ENCODE results near the gene SH3RF3.

SH3RF3 gene

DNA sequence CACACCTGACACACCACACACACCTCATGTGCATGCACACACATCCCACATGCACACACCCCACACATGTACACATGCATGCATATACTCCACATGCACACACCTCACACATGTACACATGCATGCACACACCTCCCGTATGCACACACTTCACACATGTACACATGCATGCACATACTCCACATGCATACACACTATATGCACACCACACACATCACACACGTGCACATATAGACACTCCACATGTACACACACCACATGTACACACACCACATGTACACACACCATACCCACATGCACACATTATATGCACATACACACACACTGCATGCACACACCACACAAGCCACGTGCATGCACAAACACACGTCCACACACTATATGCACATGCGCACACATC is 384.2 kb downstream of the SH3RF3 start:
- DNase-seq (ENCODE audit: low spot score): no peak
- Histone ChIP-seq H2AK5ac (ENCODE audit: low read depth, low read length) (no peak overlapping the region), H3K4me2 (ENCODE audit: insufficient read depth, low read length, poor library complexity, severe bottlenecking) (no peak overlapping the region), H2BK120ac (ENCODE audit: low read depth, low read length) (no peak overlapping the region), H3K4me1 (ENCODE audit: control insufficient read depth in 2 of 2, insufficient read depth in 1 of 2, low read depth in 1 of 2, low read length in 2 of 2) (no peaks in the 10 kb centered on the region), H3K36me3 (replicated peaks in 1 of 2; ENCODE audit: control insufficient read depth in 2 of 2, insufficient read depth in 2 of 2, low read length in 2 of 2) (no peaks in the 10 kb centered on the region), H2BK12ac (ENCODE audit: low read length) (no peak overlapping the region), H3K9me3 (replicated peaks in 1 of 2; ENCODE audit: control insufficient read depth in 2 of 2, insufficient read depth in 1 of 2, low read depth in 1 of 2, low read length in 2 of 2) (peaks cover 2 to 5% of the 10 kb centered on the region in 2 donors), H4K8ac (ENCODE audit: low read depth, low read length) (no peak overlapping the region), H3K23ac (ENCODE audit: low read depth, low read length, poor library complexity) (peak overlapping the region; percentile 1), H4K91ac (ENCODE audit: low read depth, low read length, poor library complexity) (no peak overlapping the region), H3K27ac (replicated peaks; ENCODE audit: low read length) (no peak overlapping the region), H3K14ac (ENCODE audit: low read length) (no peak overlapping the region), H2BK15ac (ENCODE audit: low read length) (no peak overlapping the region), H3K4me3 (ENCODE audit: low read length in 2 of 2) (peak overlapping the region in 1 of 2 donors; percentile 64), H3K18ac (ENCODE audit: low read length) (peak overlapping the region; percentile 3), H2BK5ac (ENCODE audit: low read length) (no peak overlapping the region), H3K79me1 (ENCODE audit: low read depth, low read length) (peaks cover 4% of the 10 kb centered on the region), H3K27me3 (ENCODE audit: control insufficient read depth in 3 of 3, insufficient read depth in 3 of 3, low read depth in 1 of 3, low read length in 3 of 3) (peaks cover 0 to 29% (median 0%) of the 10 kb centered on the region in 3 experiments), H2AFZ (ENCODE audit: low read length) (no peak overlapping the region), H3K4ac (ENCODE audit: low read length) (no peak overlapping the region), H3K9ac (ENCODE audit: low read depth, low read length, poor library complexity) (peak overlapping the region; percentile 13)
- no CpG with 5 or more reads among the region's 5 CpGs for WGBS, 2 donors (ENCODE audit: extremely low coverage in 2 of 2, insufficient read length in 2 of 2, insufficient replicate concordance in 1 of 2)

DNA sequence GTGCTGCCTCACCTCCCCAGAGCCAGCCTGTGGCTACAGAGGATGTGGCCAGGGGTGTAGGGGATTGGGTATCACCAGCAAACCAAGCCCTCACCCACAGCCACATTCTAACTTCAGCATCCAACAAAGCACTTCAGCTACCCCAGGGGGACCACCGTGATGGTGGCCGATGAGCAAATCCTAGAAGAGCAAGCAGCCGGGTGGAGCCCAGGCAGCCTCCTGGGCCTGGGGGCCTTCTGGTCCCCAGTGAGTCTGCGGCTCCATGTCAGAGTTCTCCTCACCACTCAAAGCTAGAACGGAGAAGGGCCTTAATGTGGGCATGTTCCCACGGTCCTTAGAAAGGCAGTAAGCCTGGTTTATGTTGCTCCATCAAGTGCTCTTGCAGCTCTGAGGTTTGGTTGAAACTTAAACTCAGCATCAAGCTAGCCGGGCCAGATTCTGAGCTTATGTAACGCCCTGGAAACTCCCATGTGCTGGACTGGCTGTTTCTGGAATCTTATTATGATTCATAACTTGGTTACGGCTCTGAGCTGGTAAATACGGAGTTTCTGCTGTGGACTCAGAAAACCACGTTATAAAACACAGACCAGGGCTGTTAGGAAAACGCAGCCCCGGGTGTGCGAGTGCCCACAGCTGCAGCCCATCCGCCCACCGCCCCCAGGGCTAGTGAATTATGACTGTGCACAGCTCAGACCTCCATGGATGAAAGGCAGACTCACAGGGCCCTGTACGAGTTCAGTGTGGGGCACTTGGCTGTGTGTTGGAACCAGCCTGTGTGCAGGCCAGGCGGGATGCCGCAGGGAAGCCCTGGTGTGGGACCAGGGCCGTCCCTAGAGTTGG is 385.0 kb downstream of the SH3RF3 start:
- H3K36me3 ChIP-seq (replicated peaks in 1 of 2; ENCODE audit: control insufficient read depth in 2 of 2, insufficient read depth in 2 of 2, low read length in 2 of 2): no peaks in the 10 kb centered on the region
- H3K9me3 ChIP-seq (replicated peaks in 1 of 2; ENCODE audit: control insufficient read depth in 2 of 2, insufficient read depth in 1 of 2, low read depth in 1 of 2, low read length in 2 of 2): peaks cover 2 to 5% of the 10 kb centered on the region in 2 donors
- no peak for DNase-seq (ENCODE audit: low spot score)
- WGBS, 2 donors (ENCODE audit: extremely low coverage in 2 of 2, insufficient read length in 2 of 2, insufficient replicate concordance in 1 of 2): no CpG with 5 or more reads among the region's 20 CpGs
- H2BK120ac ChIP-seq (ENCODE audit: low read depth, low read length): no peak overlapping the region
- no peak overlapping the region for H3K4me3 ChIP-seq (ENCODE audit: low read length in 2 of 2)
- H4K8ac ChIP-seq (ENCODE audit: low read depth, low read length): no peak overlapping the region
- peaks cover 4% of the 10 kb centered on the region for H3K79me1 ChIP-seq (ENCODE audit: low read depth, low read length)
- peak overlapping the region; percentile 7 for H2AK5ac ChIP-seq (ENCODE audit: low read depth, low read length)
- no peak overlapping the region for H2BK12ac ChIP-seq (ENCODE audit: low read length)
- no peak overlapping the region for H3K27ac ChIP-seq (replicated peaks; ENCODE audit: low read length)
- no peak overlapping the region for H2BK15ac ChIP-seq (ENCODE audit: low read length)
- H3K4me1 ChIP-seq (ENCODE audit: control insufficient read depth in 2 of 2, insufficient read depth in 1 of 2, low read depth in 1 of 2, low read length in 2 of 2): no peaks in the 10 kb centered on the region
- H3K18ac ChIP-seq (ENCODE audit: low read length): no peak overlapping the region
- H2BK5ac ChIP-seq (ENCODE audit: low read length): no peak overlapping the region
- no peak overlapping the region for H3K9ac ChIP-seq (ENCODE audit: low read depth, low read length, poor library complexity)
- no peak overlapping the region for H3K14ac ChIP-seq (ENCODE audit: low read length)
- H4K91ac ChIP-seq (ENCODE audit: low read depth, low read length, poor library complexity): no peak overlapping the region
- no peak overlapping the region for H3K4ac ChIP-seq (ENCODE audit: low read length)
- H2AFZ ChIP-seq (ENCODE audit: low read length): no peak overlapping the region
- H3K27me3 ChIP-seq (ENCODE audit: control insufficient read depth in 3 of 3, insufficient read depth in 3 of 3, low read depth in 1 of 3, low read length in 3 of 3): peaks cover 0 to 29% (median 0%) of the 10 kb centered on the region in 3 experiments
- no peak overlapping the region for H3K4me2 ChIP-seq (ENCODE audit: insufficient read depth, low read length, poor library complexity, severe bottlenecking)
- H3K23ac ChIP-seq (ENCODE audit: low read depth, low read length, poor library complexity): peak overlapping the region; percentile 67

DNA sequence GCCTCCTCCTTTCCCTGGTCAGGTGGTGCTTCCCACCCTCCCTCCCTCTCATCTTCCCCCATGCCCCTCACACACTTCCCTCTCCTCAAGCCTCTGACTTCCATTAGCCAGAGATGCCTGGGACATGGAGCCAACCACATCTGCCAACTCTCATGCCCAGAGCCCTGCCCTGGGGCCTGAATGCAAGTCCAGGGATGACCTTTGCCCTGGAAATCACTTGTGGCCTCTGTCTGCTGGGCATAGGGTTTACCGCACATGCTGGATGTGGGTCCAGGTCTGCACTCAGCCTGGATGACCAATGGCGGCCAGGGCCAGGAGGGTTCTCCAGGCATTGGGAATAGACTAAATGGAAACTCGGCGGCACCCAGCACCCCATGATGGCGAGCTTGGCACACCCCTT is 385.9 kb downstream of the SH3RF3 start:
- H4K91ac ChIP-seq (ENCODE audit: low read depth, low read length, poor library complexity): no peak overlapping the region
- no CpG with 5 or more reads among the region's 5 CpGs for WGBS, 2 donors (ENCODE audit: extremely low coverage in 2 of 2, insufficient read length in 2 of 2, insufficient replicate concordance in 1 of 2)
- H3K27me3 ChIP-seq (ENCODE audit: control insufficient read depth in 3 of 3, insufficient read depth in 3 of 3, low read depth in 1 of 3, low read length in 3 of 3): peaks cover 0 to 29% (median 0%) of the 10 kb centered on the region in 3 experiments
- H3K36me3 ChIP-seq (replicated peaks in 1 of 2; ENCODE audit: control insufficient read depth in 2 of 2, insufficient read depth in 2 of 2, low read length in 2 of 2): no peaks in the 10 kb centered on the region
- H3K79me1 ChIP-seq (ENCODE audit: low read depth, low read length): peaks cover 4% of the 10 kb centered on the region
- H3K9ac ChIP-seq (ENCODE audit: low read depth, low read length, poor library complexity): peak overlapping the region; percentile 35
- no peak overlapping the region for H3K27ac ChIP-seq (replicated peaks; ENCODE audit: low read length)
- H2AFZ ChIP-seq (ENCODE audit: low read length): no peak overlapping the region
- peak overlapping the region; percentile 72 for H3K14ac ChIP-seq (ENCODE audit: low read length)
- H2BK120ac ChIP-seq (ENCODE audit: low read depth, low read length): no peak overlapping the region
- peak overlapping the region; percentile 81 for H2AK5ac ChIP-seq (ENCODE audit: low read depth, low read length)
- no peak overlapping the region for H3K23ac ChIP-seq (ENCODE audit: low read depth, low read length, poor library complexity)
- H3K4me2 ChIP-seq (ENCODE audit: insufficient read depth, low read length, poor library complexity, severe bottlenecking): no peak overlapping the region
- H3K18ac ChIP-seq (ENCODE audit: low read length): peak overlapping the region; percentile 4
- H2BK12ac ChIP-seq (ENCODE audit: low read length): no peak overlapping the region
- no peak for DNase-seq (ENCODE audit: low spot score)
- no peak overlapping the region for H3K4ac ChIP-seq (ENCODE audit: low read length)
- H3K9me3 ChIP-seq (replicated peaks in 1 of 2; ENCODE audit: control insufficient read depth in 2 of 2, insufficient read depth in 1 of 2, low read depth in 1 of 2, low read length in 2 of 2): peaks cover 0 to 5% of the 10 kb centered on the region in 2 donors
- no peak overlapping the region for H3K4me3 ChIP-seq (ENCODE audit: low read length in 2 of 2)
- peaks cover 0 to 5% of the 10 kb centered on the region in 2 donors for H3K4me1 ChIP-seq (ENCODE audit: control insufficient read depth in 2 of 2, insufficient read depth in 1 of 2, low read depth in 1 of 2, low read length in 2 of 2)
- H2BK5ac ChIP-seq (ENCODE audit: low read length): peak overlapping the region; percentile 26
- no peak overlapping the region for H4K8ac ChIP-seq (ENCODE audit: low read depth, low read length)
- peak overlapping the region; percentile 54 for H2BK15ac ChIP-seq (ENCODE audit: low read length)

DNA sequence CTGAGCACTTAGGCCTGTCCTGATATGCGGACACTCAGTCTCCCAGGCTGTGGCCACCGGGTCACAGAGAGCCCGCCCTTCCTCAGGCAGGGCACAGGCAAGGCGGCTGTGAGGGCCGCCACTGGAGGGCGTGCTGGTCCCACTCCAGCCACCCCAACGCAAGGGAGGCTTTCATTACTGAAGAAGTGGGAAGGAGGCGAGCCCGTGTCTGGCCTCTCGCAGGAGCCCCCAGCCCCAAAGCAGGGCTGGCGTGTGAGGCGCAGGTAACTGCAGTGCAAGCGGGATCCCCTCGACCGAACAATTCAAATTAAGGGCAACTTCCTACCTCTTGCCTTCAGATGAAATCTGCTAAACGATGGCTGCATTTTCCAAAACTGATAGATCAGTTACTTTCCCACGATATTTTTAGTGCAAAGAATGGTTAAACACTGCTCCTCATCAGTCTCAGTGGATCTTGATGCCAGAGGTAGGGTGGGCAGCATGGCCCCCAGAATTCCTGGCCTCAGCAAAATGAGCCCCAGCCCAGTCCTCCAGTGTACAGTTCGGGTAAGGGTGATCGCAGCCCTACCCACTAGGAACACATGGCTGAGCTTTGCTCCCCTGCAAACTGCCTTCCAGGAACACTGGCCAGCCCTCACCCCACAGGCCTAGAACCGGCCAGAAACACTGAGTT is 387.6 kb downstream of the SH3RF3 start:
- Histone ChIP-seq H3K36me3 (replicated peaks in 1 of 2; ENCODE audit: control insufficient read depth in 2 of 2, insufficient read depth in 2 of 2, low read length in 2 of 2) (no peaks in the 10 kb centered on the region), H3K4me1 (ENCODE audit: control insufficient read depth in 2 of 2, insufficient read depth in 1 of 2, low read depth in 1 of 2, low read length in 2 of 2) (peaks cover 0 to 5% of the 10 kb centered on the region in 2 donors), H2BK120ac (ENCODE audit: low read depth, low read length) (no peak overlapping the region), H2BK12ac (ENCODE audit: low read length) (peak overlapping the region; percentile 73), H3K79me1 (ENCODE audit: low read depth, low read length) (peaks cover 4% of the 10 kb centered on the region), H3K4me3 (ENCODE audit: low read length in 2 of 2) (no peak overlapping the region), H3K14ac (ENCODE audit: low read length) (no peak overlapping the region), H3K9ac (ENCODE audit: low read depth, low read length, poor library complexity) (no peak overlapping the region), H2BK15ac (ENCODE audit: low read length) (no peak overlapping the region), H4K8ac (ENCODE audit: low read depth, low read length) (no peak overlapping the region), H2BK5ac (ENCODE audit: low read length) (no peak overlapping the region), H2AFZ (ENCODE audit: low read length) (peak overlapping the region; percentile 68), H3K9me3 (replicated peaks in 1 of 2; ENCODE audit: control insufficient read depth in 2 of 2, insufficient read depth in 1 of 2, low read depth in 1 of 2, low read length in 2 of 2) (peaks cover 0 to 5% of the 10 kb centered on the region in 2 donors), H3K27me3 (ENCODE audit: control insufficient read depth in 3 of 3, insufficient read depth in 3 of 3, low read depth in 1 of 3, low read length in 3 of 3) (peaks cover 0 to 23% (median 0%) of the 10 kb centered on the region in 3 experiments), H3K23ac (ENCODE audit: low read depth, low read length, poor library complexity) (no peak overlapping the region), H3K27ac (replicated peaks; ENCODE audit: low read length) (no peak overlapping the region), H2AK5ac (ENCODE audit: low read depth, low read length) (peak overlapping the region; percentile 40), H3K18ac (ENCODE audit: low read length) (peak overlapping the region; percentile 54), H3K4ac (ENCODE audit: low read length) (no peak overlapping the region), H4K91ac (ENCODE audit: low read depth, low read length, poor library complexity) (no peak overlapping the region), H3K4me2 (ENCODE audit: insufficient read depth, low read length, poor library complexity, severe bottlenecking) (no peak overlapping the region)
- peak; percentile 54 for DNase-seq (ENCODE audit: low spot score)
- WGBS, 2 donors (ENCODE audit: extremely low coverage in 2 of 2, insufficient read length in 2 of 2, insufficient replicate concordance in 1 of 2): no CpG with 5 or more reads among the region's 20 CpGs
